Measurements from ENCODE around the gene USP3.
"Not testable (repeated sequence)": the region's sequence is repeated elsewhere in the genome, so short reads cannot be mapped to it uniquely, and the experiment has no call there.

- not testable (repeated sequence) for TF ChIP-seq CTCF (IDR thresholded peaks at IDR 0.05; ENCODE audit: low read depth, low read length, missing input control); TAF1 (conservative IDR thresholded peaks at IDR 0.05); RAD21 (IDR thresholded peaks at IDR 0.05); GABPA (IDR thresholded peaks at IDR 0.05 in 1 of 2, conservative IDR thresholded peaks at IDR 0.05 in 1 of 2); YY1 (IDR thresholded peaks at IDR 0.05); JUND (IDR thresholded peaks at IDR 0.05); EGR1 (IDR thresholded peaks at IDR 0.05; ENCODE audit: low read depth in 2 of 2); SP1 (IDR thresholded peaks at IDR 0.05); ZBTB33 (IDR thresholded peaks at IDR 0.05)
- TF ChIP-seq, protein P1, sequence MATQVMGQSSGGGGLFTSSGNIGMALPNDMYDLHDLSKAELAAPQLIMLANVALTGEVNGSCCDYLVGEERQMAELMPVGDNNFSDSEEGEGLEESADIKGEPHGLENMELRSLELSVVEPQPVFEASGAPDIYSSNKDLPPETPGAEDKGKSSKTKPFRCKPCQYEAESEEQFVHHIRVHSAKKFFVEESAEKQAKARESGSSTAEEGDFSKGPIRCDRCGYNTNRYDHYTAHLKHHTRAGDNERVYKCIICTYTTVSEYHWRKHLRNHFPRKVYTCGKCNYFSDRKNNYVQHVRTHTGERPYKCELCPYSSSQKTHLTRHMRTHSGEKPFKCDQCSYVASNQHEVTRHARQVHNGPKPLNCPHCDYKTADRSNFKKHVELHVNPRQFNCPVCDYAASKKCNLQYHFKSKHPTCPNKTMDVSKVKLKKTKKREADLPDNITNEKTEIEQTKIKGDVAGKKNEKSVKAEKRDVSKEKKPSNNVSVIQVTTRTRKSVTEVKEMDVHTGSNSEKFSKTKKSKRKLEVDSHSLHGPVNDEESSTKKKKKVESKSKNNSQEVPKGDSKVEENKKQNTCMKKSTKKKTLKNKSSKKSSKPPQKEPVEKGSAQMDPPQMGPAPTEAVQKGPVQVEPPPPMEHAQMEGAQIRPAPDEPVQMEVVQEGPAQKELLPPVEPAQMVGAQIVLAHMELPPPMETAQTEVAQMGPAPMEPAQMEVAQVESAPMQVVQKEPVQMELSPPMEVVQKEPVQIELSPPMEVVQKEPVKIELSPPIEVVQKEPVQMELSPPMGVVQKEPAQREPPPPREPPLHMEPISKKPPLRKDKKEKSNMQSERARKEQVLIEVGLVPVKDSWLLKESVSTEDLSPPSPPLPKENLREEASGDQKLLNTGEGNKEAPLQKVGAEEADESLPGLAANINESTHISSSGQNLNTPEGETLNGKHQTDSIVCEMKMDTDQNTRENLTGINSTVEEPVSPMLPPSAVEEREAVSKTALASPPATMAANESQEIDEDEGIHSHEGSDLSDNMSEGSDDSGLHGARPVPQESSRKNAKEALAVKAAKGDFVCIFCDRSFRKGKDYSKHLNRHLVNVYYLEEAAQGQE (IDR thresholded peaks at IDR 0.05) = not testable (repeated sequence)
- TF ChIP-seq, protein P2, sequence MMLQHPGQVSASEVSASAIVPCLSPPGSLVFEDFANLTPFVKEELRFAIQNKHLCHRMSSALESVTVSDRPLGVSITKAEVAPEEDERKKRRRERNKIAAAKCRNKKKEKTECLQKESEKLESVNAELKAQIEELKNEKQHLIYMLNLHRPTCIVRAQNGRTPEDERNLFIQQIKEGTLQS (IDR thresholded peaks at IDR 0.05) = not testable (repeated sequence)
- TF ChIP-seq, protein P3, sequence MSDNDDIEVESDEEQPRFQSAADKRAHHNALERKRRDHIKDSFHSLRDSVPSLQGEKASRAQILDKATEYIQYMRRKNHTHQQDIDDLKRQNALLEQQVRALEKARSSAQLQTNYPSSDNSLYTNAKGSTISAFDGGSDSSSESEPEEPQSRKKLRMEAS (IDR thresholded peaks at IDR 0.05) = not testable (repeated sequence)
These were observed 16.5 kb upstream of the USP3 start for GRCh38 chr15:63487758-63488397.

Data from liver (tissue), 3 donors.